GM23248 (cell line): Measurements from ENCODE around the gene CMKLR1. TPM values are rescaled to one million over a fixed set of nuclear protein-coding genes. Genes with fewer than 3 reads are reported as not detected.

Experiments
- DNase-seq: peaks from one replicate; pipeline ENCODE4 v3.0.0-alpha.2; 2015
- H2AFZ ChIP-seq: fragments of 200-600 bp; sonication (generic); 2 replicates; pipeline ENCODE4 v1.6.1; 2016; ENCODE audit warnings: antibody characterized with exemption
- H3F3A ChIP-seq: fragments of 200-600 bp; sonication (generic); 2 replicates; pipeline ENCODE4 v1.6.1; 2016; ENCODE audit warnings: mild to moderate bottlenecking, antibody characterized with exemption, mixed run types; ENCODE audit not compliant: insufficient read depth
- H3K27ac ChIP-seq: fragments of 200-600 bp; sonication (generic); 2 replicates; pipeline ENCODE4 v1.5.1; 2016; ENCODE audit warnings: mild to moderate bottlenecking
- H3K27me3 ChIP-seq: fragments of 200-600 bp; sonication (generic); replicated peaks from 2 replicates; pipeline ENCODE4 v1.6.1; 2016; ENCODE audit warnings: mild to moderate bottlenecking; ENCODE audit not compliant: insufficient read depth
- H3K36me3 ChIP-seq: fragments of 200-600 bp; sonication (generic); 2 replicates; pipeline ENCODE4 v1.6.1; 2016; ENCODE audit warnings: low read depth, mild to moderate bottlenecking
- H3K4me1 ChIP-seq: fragments of 200-600 bp; sonication (generic); 2 replicates; pipeline ENCODE4 v1.6.1; 2016; ENCODE audit warnings: mild to moderate bottlenecking; ENCODE audit not compliant: insufficient read depth
- H3K4me2 ChIP-seq: fragments of 200-600 bp; sonication (generic); one replicate; pipeline ENCODE4 v1.6.1; 2016; ENCODE audit warnings: mild to moderate bottlenecking; ENCODE audit not compliant: unreplicated experiment
- H3K4me3 ChIP-seq: fragments of 200-600 bp; sonication (generic); 2 replicates; pipeline ENCODE4 v1.5.1; 2016; ENCODE audit warnings: mild to moderate bottlenecking
- H3K79me2 ChIP-seq: fragments of 200-600 bp; sonication (generic); 2 replicates; pipeline ENCODE4 v1.6.1; 2016; ENCODE audit warnings: mild to moderate bottlenecking; ENCODE audit not compliant: insufficient read depth
- H3K9ac ChIP-seq: fragments of 200-600 bp; sonication (generic); 2 replicates; pipeline ENCODE4 v1.6.1; 2016; ENCODE audit warnings: mild to moderate bottlenecking
- H3K9me2 ChIP-seq: fragments of 200-600 bp; sonication (generic); 2 replicates; pipeline ENCODE4 v1.6.1; 2016; ENCODE audit warnings: mixed run types, mild to moderate bottlenecking, moderate library complexity; ENCODE audit not compliant: insufficient read depth
- H3K9me3 ChIP-seq: fragments of 200-600 bp; sonication (generic); one replicate; pipeline ENCODE4 v1.6.1; 2017; ENCODE audit warnings: low read depth
- H4K20me1 ChIP-seq: fragments of 200-600 bp; sonication (generic); 2 replicates; pipeline ENCODE4 v1.6.0; 2016; ENCODE audit not compliant: insufficient read depth
- EZH2 ChIP-seq: fragments of 200-600 bp; sonication (generic); IDR thresholded peaks from 2 replicates; pipeline ENCODE4 v1.6.1; 2018; ENCODE audit warnings: antibody characterized with exemption, mild to moderate bottlenecking; ENCODE audit not compliant: insufficient read depth, poor library complexity, severe bottlenecking
- EZH2phosphoT487 ChIP-seq: fragments of 200-600 bp; sonication (generic); IDR thresholded peaks from 2 replicates; pipeline ENCODE4 v1.6.1; 2018; ENCODE audit warnings: antibody characterized with exemption, moderate library complexity, mild to moderate bottlenecking, low read depth; ENCODE audit not compliant: insufficient read depth
- WGBS, 2 experiments: methylation state at CpG; one replicate each; pipeline ENCODE4 v1.1.6; 2015 to 2017; ENCODE audit warnings: low lambda C conversion rate in 2 of 2, low coverage in 1 of 2; ENCODE audit errors: missing lambda C conversion rate in 2 of 2; 5-methylcytosine and 5-hydroxymethylcytosine counted together
- in situ Hi-C: fragments of 300-500 bp; cut with MboI; formaldehyde crosslinking; loops from 2 replicates; pipeline ENCODE4 v1.15.0; 2020
- polyA plus RNA-seq: library from polyadenylated mRNA; unstranded; fragments of >200 nt; fragmentation: Nextera tagmentation; extraction: Ambion mirVana; gene quantifications from 2 replicates; pipeline ENCODE4 v1.2.1, GENCODE V29; 2016
- total RNA-seq: library from RNA; depleted of rRNA; stranded (reverse); fragments of >200 nt; shearing (Covaris generic); gene quantifications from 2 replicates; pipeline ENCODE4 v1.2.3, GENCODE V29; 2014

CMKLR1 gene
- total and polyA plus RNA-seq, 2 experiments from 2014 or later: 1.9 to 2.9 TPM

DNA sequence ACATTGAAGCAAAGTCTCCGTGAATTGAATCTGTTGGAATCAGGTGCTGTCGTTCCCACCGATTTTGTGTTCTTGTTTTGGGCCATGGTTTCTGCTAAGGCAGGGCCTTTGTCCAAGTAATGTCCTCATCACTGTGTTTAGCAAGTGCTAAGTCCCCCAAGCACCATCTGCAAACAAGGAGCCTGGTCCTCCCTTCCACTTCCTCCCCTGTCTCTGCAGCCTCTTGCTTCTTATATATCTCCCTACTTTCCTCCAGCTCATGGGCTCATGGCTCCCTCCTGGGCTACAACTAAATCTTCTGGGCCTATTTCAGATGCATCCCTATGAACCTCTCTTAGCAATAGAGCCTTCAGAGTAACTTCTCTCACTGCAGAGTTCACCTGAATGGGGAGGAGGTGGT, 25.8 kb upstream of the CMKLR1 start:
- no peaks in the 10 kb centered on the region for H3K9me3 ChIP-seq
- in situ Hi-C loops: no loop called here
- H3K27ac ChIP-seq: no peak overlapping the region
- no peak overlapping the region for H3K9ac ChIP-seq
- no peak for TF ChIP-seq EZH2
- TF ChIP-seq EZH2phosphoT487: no peak
- no peaks in the 10 kb centered on the region for H3K79me2 ChIP-seq
- no peak for DNase-seq
- H2AFZ ChIP-seq: no peak overlapping the region
- no peaks in the 10 kb centered on the region for H3K36me3 ChIP-seq
- no peak overlapping the region for H3K4me2 ChIP-seq
- no peak overlapping the region for H3K4me3 ChIP-seq
- H4K20me1 ChIP-seq: no peaks in the 10 kb centered on the region
- WGBS, 2 experiments: 74 to 88% methylated on average over 3 of the region's 3 CpGs
- no peaks in the 10 kb centered on the region for H3K27me3 ChIP-seq
- no peaks in the 10 kb centered on the region for H3K9me2 ChIP-seq
- H3F3A ChIP-seq: no peaks in the 10 kb centered on the region; the same call in none of the 2 replicates
- H3K4me1 ChIP-seq: peaks cover 23% of the 10 kb centered on the region

DNA sequence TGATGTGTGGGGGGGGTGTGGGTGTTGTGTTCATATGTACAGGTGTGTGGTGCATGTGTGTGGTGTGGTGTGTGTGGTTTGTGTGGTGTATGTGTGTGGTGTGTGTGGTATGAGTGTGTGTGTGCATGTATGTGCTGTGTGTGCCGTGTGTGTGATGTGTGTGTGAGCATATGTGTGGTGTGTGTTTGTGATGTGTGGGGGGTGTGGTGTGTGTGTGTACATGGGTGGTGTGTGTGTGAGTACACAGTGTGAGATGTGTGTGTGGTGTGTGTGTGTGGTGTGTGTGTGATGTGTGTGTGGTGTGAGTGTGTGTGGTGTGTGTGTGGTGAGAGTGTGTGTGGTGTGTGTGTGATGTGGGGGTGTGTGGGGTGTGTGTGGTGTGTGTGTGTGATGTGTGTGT, 24.5 kb upstream of the CMKLR1 start:
- TF ChIP-seq EZH2phosphoT487: no peak
- no peak for TF ChIP-seq EZH2
- H4K20me1 ChIP-seq: no peaks in the 10 kb centered on the region
- DNase-seq: no peak
- no peak overlapping the region for H3K27ac ChIP-seq
- H3K4me1 ChIP-seq: peaks cover 23% of the 10 kb centered on the region
- H3K27me3 ChIP-seq: no peaks in the 10 kb centered on the region
- H3K9me2 ChIP-seq: no peaks in the 10 kb centered on the region
- no peak overlapping the region for H3K4me2 ChIP-seq
- no peaks in the 10 kb centered on the region for H3K79me2 ChIP-seq
- no peak overlapping the region for H3K9ac ChIP-seq
- in situ Hi-C loops: no loop called here
- WGBS, 2 experiments: 73 to 100% methylated on average over 1 of the region's 1 CpG
- no peaks in the 10 kb centered on the region for H3K9me3 ChIP-seq
- no peaks in the 10 kb centered on the region; the same call in none of the 2 replicates for H3F3A ChIP-seq
- H3K4me3 ChIP-seq: no peak overlapping the region
- H2AFZ ChIP-seq: no peak overlapping the region
- H3K36me3 ChIP-seq: no peaks in the 10 kb centered on the region

DNA sequence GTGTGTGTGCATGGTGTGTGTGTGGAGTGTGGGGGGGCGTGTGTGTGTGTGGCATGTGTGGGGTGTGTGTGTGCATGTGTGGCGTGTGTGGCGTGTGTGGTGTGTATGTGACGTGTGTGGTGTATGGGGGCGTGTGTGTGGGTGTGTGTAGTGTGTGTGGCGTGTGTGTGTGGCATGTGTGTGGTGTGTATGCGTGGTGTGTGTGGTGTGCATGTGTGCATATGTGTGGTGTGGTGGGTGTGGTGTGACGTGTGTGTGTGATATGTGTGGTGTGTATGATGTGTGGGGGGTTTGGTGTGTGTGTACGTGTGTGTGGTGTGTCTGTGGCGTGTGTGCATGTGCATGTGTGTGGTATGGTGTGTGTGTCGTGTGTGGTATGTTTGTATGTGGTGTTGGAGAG, 24.1 kb upstream of the CMKLR1 start:
- no peak for TF ChIP-seq EZH2phosphoT487
- no peak for TF ChIP-seq EZH2
- no peaks in the 10 kb centered on the region for H4K20me1 ChIP-seq
- whole genome bisulfite sequencing, 2 experiments: 69 to 77% methylated on average over 9 to 11 of the region's 11 CpGs
- H3K27ac ChIP-seq: no peak overlapping the region
- DNase-seq: no peak
- no peak overlapping the region for H3K4me3 ChIP-seq
- in situ Hi-C loops: no loop called here
- no peaks in the 10 kb centered on the region for H3K27me3 ChIP-seq
- no peak overlapping the region for H2AFZ ChIP-seq
- H3K9me2 ChIP-seq: no peaks in the 10 kb centered on the region
- H3K4me2 ChIP-seq: no peak overlapping the region
- no peak overlapping the region for H3K9ac ChIP-seq
- H3K4me1 ChIP-seq: peaks cover 23% of the 10 kb centered on the region
- no peaks in the 10 kb centered on the region for H3K36me3 ChIP-seq
- H3K9me3 ChIP-seq: no peaks in the 10 kb centered on the region
- no peaks in the 10 kb centered on the region for H3K79me2 ChIP-seq
- no peaks in the 10 kb centered on the region; the same call in none of the 2 replicates for H3F3A ChIP-seq

DNA sequence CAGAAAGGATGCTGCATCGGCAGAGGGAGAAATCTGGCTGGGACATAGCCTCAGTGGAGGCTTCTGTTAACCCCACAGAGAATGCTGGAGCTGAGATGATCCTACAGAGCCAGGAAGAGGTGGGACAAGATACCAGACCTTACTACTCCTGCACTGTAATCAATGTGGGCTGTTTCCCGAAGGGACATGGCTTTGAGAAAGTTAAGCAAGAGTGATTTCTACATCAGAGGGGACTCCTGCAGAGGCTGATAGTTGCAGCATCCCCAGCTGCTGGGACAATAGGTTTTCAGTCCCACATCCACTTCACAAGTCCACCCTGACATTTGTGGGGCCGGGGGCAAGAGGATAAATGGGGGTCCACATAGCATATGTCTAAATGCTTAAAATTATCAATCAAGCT, 22.5 kb upstream of the CMKLR1 start:
- H3K36me3 ChIP-seq: no peaks in the 10 kb centered on the region
- H3K4me1 ChIP-seq: peaks cover 9% of the 10 kb centered on the region
- in situ Hi-C loops: no loop called here
- H3K9me2 ChIP-seq: no peaks in the 10 kb centered on the region
- no peak overlapping the region for H3K27ac ChIP-seq
- H3K4me2 ChIP-seq: no peak overlapping the region
- H3K27me3 ChIP-seq: no peaks in the 10 kb centered on the region
- no peaks in the 10 kb centered on the region; the same call in none of the 2 replicates for H3F3A ChIP-seq
- H3K79me2 ChIP-seq: no peaks in the 10 kb centered on the region
- WGBS, 2 experiments: 42 to 47% methylated on average over 3 of the region's 3 CpGs
- H3K9me3 ChIP-seq: no peaks in the 10 kb centered on the region
- H2AFZ ChIP-seq: no peak overlapping the region
- H3K9ac ChIP-seq: no peak overlapping the region
- no peak for DNase-seq
- H4K20me1 ChIP-seq: no peaks in the 10 kb centered on the region
- no peak for TF ChIP-seq EZH2
- no peak for TF ChIP-seq EZH2phosphoT487
- H3K4me3 ChIP-seq: no peak overlapping the region

DNA sequence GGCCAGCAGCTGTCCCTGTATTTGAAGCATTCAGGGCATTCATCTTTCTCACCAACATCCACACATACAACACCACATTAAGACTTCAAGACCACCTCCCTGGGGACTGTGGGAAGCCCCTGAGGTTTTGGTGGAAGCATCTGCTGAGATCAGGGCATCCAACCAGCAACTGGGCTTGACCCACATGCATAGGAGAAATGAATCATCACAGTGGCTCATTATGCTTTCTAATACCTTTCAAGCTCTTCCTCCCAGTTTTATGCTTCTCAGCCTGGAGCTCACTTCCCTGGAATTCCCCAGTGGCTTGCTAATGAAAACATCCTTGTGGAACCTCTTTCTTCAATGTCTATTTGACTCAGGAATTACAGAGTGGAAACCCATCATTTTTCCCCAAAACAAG, 21.4 kb upstream of the CMKLR1 start:
- H3K4me3 ChIP-seq: no peak overlapping the region
- H3K9ac ChIP-seq: no peak overlapping the region
- peak; percentile 77 for DNase-seq
- H3K4me2 ChIP-seq: peak overlapping the region; percentile 22
- H3K36me3 ChIP-seq: no peaks in the 10 kb centered on the region
- no peaks in the 10 kb centered on the region for H3K79me2 ChIP-seq
- no peak for TF ChIP-seq EZH2phosphoT487
- no peak for TF ChIP-seq EZH2
- no peak overlapping the region for H2AFZ ChIP-seq
- no peaks in the 10 kb centered on the region for H3K9me3 ChIP-seq
- H3K9me2 ChIP-seq: no peaks in the 10 kb centered on the region
- no peaks in the 10 kb centered on the region for H4K20me1 ChIP-seq
- in situ Hi-C loops: no loop called here
- no peaks in the 10 kb centered on the region; the same call in none of the 2 replicates for H3F3A ChIP-seq
- H3K4me1 ChIP-seq: peaks cover 9% of the 10 kb centered on the region
- H3K27ac ChIP-seq: no peak overlapping the region
- H3K27me3 ChIP-seq: no peaks in the 10 kb centered on the region
